GM12874 (cell line): Measurements from ENCODE around the gene TGFB1I1.

ENCODE experiments used
- CTCF ChIP-seq: IDR thresholded peaks from 2 replicates; pipeline ENCODE4 v1.5.1; 2011; ENCODE audit warnings: low read depth, mild to moderate bottlenecking, control low read depth, low read length, moderate library complexity; ENCODE audit not compliant: insufficient read depth

Gene TGFB1I1

GRCh38 chr16:31476303-31477219, 4.6 kb downstream of the TGFB1I1 start:
- no peak for TF ChIP-seq CTCF

GRCh38 chr16:31477220-31478216, 5.6 kb downstream of the TGFB1I1 start:
- no peak for TF ChIP-seq CTCF

GRCh38 chr16:31478956-31479355, 7.0 kb downstream of the TGFB1I1 start:
- no peak for TF ChIP-seq CTCF

GRCh38 chr16:31479751-31480150, 7.8 kb downstream of the TGFB1I1 start:
- no peak for TF ChIP-seq CTCF

GRCh38 chr16:31480851-31481536, 9.0 kb downstream of the TGFB1I1 start:
- TF ChIP-seq CTCF: no peak

GRCh38 chr16:31483081-31483480, 11.1 kb downstream of the TGFB1I1 start, which contains the start of gene SLC5A2:
TSS of gene SLC5A2 (plus strand) at chr16:31483123. CDS start at chr16:31483137, 14 bp downstream.
- TF ChIP-seq CTCF: no peak
